WTC11 (cell line): ENCODE data around the gene HOXA5.

Experiments used
- CTCF ChIP-seq: fragments of 200-600 bp; IDR thresholded peaks from 2 replicates; pipeline ENCODE4 v1.8.0; 2022; ENCODE audit warnings: antibody characterized with exemption
- OVOL2 ChIP-seq: fragments of 250-450 bp; sonication (Bioruptor Pico); IDR thresholded peaks from 2 replicates; pipeline ENCODE4 v1.9.0; 2021; ENCODE audit warnings: mild to moderate bottlenecking, borderline replicate concordance

GRCh38 chr7:27141137-27141922, 2.2 kb downstream of the HOXA5 start:
- TF ChIP-seq OVOL2 (CRISPR knock-in tag): no peak
- no peak for TF ChIP-seq CTCF
